HG03135 (cell line): ENCODE measurements around the gene MUC5B.

Experiments used
- ATAC-seq: cut with Tn5 transposase; IDR thresholded peaks from one replicate; pipeline ENCODE4 v1.9.1; 2021; ENCODE audit warnings: mild to moderate bottlenecking, moderate library complexity; ENCODE audit not compliant: unreplicated experiment

The MUC5B gene

DNA sequence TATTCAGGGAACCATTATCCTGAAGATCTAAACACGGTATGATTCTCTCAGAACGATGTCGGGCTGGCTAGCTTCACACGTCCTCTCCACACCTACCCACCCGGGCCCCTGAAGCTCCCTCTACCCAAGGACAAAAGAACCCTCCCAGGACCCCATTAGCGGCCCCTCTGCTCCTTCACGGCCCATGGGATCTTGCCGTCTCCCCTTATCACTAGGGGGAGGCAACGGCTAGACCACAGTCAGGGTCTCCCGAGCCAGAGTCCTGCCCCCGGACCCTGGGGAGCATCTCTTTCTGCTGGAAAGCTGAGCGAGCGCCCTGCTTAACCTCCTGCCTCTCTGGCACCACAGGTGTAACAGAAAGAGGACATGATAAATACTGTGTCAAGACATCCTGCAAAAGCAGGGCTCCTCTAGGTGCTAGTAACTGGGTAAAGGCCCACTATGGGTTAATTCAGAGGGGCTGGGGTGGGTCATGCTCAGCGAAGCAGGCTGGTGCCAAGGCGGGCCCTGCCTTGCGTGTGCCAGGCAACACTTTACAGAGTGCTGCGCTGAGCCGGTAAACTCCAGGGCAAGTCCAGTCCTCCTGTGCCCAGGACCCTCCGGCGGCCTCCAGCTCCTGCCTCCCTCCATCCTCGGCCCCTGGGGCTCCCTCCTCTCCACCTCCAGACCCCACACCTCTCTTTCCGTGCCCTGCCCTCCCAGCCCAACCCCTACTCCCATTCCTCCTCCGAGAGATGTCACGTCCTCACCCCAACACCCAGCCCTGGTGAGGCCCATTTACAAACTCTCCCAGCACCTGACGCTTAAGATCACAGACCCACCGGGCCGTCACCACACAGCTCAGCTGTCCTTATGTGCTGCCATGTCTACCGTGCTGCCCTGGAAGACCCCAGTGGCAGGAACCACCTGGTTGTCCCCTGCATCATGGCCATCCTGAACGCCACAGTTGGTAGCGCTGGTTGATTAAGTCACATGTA lies 83.6 kb downstream of the MUC5B start:
- ATAC-seq = no peak

GRCh38 chr11:1307163-1307870 lies 84.5 kb downstream of the MUC5B start:
- no peak for ATAC-seq

DNA sequence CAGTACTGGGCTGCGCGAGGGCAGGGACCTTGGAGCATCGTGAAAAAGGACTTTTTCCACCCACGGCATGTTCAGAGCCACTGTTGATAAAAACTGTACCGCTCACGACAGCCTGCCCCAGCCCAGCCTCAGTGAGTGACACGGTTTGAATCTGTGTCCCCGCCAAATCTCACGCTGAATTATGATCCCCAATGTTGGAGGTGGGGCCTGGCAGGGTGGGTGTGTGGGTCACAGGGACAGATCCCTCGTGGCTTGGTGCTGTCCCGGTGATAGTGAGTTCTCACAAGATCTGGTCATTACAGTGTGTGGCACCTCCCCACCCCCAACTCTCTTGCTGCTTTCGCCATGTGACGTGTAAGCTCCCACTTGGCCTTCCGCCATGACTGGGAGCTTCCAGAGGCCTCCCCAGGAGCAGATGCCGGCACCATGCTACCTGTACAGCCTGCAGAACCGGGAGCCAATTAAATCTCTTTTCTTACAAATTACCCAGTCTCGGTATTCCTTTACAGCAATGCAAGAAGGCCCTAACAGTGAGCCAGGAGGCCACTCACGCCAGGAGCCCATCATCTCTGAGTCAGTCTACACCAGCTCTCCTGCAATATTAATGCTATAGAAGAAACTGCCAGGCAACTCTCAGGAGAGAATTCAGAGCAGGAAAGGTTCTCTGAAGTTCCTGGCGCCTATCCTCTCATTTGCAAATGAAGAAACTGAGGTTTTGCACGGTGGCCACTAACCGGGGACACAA lies 85.3 kb downstream of the MUC5B start:
- ATAC-seq = no peak

GRCh38 chr11:1308743-1309497 lies 86.1 kb downstream of the MUC5B start:
- ATAC-seq = peak; percentile 48

DNA sequence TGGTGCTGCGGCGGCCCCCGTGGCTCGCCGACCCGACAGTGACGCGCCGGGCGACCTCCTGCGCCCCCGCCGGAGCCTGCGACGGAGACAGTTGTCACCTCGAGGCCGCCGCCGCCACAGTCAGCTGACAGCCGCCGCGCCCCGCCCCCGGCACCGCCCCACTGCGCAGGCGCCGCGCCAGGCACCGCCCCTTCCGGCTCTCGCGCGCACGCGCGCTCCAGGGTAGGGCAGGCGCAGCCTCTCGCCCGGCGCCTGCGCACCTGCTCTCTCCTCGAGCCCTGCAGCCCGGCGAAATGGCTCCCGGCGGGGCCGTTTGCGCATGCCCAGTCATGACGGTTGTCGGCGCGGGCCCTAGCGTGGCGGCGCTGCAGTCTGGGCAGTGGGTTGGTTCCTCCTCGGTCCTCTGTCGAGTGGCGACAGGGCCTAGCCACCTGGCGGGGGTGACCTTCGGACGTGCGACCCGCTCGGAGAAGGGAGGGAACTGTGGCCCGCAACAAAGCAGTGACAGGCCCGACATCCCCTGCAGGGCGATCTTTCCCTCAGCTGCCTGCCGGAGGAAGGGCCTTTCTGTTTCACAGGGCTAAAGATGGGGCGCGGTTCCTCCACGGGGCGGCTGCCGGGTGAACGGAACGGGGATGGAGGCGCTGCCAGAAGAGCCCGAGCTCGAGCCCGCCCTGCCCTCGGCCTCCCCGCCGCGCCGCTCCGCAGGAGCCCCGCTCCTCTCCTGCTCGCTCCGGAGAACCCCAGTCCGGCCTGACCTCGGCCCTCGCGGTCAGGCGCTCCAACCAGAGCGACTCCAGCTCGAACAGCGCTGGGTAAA lies 86.8 kb downstream of the MUC5B start, which contains the start of gene TOLLIP:
TOLLIP (minus strand) TSS at position 135 of the 820 bp plus-strand sequence; CDS start at position 1, 134 bp downstream.
- ATAC-seq = peak; percentile 71

DNA sequence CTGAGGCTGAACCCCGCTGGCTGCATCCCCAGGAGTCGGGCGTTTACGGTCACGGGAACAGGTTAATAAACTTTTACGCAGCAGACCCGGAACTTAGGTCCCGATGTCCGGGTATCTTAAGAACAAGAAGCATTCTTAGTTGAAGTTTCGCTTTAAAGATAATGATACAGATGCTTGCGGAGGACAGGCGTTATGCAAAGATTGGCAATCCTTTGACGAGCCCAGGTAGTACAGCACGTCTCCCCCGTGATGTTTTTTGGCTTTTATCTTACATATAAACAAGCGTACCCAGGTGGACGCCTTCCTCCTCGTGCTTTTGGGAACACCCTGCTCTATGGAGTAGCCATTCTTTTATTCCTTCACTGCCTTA lies 87.4 kb downstream of the MUC5B start:
- ATAC-seq = no peak

GRCh38 chr11:1310772-1311468 lies 88.1 kb downstream of the MUC5B start:
- no peak for ATAC-seq
